ENCODE data around the gene NHS. TPM values are rescaled to one million over a fixed set of nuclear protein-coding genes. Genes with fewer than 3 reads are reported as not detected.

The NHS gene
- total and polyA plus RNA-seq, 8 donors = 0.19 to 1.7 (median 0.54) TPM

GRCh38 chrX:17670874-17671273, 295.9 kb downstream of the NHS start:
- Histone ChIP-seq H3K4me3 (no peak overlapping the region), H3K9me3 (no peaks in the 10 kb centered on the region), H3K4me1 (peaks cover 0 to 8% (median 0%) of the 10 kb centered on the region in 3 donors), H3K27ac (no peak overlapping the region), H3K27me3 (no peaks in the 10 kb centered on the region), H3K36me3 (no peaks in the 10 kb centered on the region)
- TF ChIP-seq, protein P1, sequence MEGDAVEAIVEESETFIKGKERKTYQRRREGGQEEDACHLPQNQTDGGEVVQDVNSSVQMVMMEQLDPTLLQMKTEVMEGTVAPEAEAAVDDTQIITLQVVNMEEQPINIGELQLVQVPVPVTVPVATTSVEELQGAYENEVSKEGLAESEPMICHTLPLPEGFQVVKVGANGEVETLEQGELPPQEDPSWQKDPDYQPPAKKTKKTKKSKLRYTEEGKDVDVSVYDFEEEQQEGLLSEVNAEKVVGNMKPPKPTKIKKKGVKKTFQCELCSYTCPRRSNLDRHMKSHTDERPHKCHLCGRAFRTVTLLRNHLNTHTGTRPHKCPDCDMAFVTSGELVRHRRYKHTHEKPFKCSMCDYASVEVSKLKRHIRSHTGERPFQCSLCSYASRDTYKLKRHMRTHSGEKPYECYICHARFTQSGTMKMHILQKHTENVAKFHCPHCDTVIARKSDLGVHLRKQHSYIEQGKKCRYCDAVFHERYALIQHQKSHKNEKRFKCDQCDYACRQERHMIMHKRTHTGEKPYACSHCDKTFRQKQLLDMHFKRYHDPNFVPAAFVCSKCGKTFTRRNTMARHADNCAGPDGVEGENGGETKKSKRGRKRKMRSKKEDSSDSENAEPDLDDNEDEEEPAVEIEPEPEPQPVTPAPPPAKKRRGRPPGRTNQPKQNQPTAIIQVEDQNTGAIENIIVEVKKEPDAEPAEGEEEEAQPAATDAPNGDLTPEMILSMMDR (IDR thresholded peaks at IDR 0.05) = no peak
- DNase-seq (no peak), FAIRE-seq (no peak), ATAC-seq (no peak)
- 83 to 92% methylated on average over 3 of the region's 3 CpGs for WGBS, 2 donors
- intact Hi-C loops (cut with DNase I) = no loop called here

DNA sequence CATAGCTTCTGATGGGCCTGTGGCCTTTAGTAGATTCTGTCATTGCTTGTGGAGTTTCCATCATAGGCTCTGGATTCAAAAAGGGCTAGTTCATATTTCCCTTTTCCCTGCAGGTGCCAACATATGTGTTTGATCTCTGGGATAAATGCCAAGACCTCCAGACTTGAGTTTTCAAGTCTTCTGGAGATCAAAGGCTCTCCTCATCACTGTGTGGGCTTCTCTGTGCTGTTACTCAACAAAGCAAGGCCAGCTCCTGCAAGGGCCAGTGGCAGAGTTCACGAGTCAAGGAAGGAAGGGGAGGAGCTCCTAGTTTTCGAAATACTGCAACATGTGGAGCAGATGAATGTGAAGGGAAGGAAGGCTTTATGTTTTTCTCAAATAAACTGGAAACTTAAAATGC, 299.6 kb downstream of the NHS start:
- peak in 3 of 4 donors; percentile 57 to 86 (median 74) for ATAC-seq

DNA sequence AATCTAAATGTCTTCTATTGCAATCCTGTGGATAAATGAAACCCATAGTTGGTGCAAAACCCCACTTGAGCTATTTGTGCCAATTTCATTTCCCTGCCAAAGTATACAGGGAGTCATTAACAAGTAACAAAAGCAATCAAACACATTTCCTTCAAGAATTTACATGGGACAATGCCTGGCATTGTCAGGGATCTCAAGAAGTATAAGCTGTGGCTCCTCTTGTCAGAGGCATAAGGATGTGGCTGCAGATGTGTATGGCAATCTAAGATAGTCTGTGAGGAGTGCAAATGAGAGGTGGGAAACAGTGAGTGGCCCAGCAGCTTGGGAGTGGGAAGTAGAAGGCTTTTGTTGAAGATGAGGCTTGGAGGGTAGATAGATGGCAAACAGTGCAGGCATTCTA, 304.3 kb downstream of the NHS start:
- no peak for FAIRE-seq
- intact Hi-C loops (cut with DNase I) = no loop called here
- Histone ChIP-seq H3K4me1 (peaks cover 0 to 8% (median 0%) of the 10 kb centered on the region in 3 donors), H3K36me3 (no peaks in the 10 kb centered on the region), H3K9me3 (no peaks in the 10 kb centered on the region), H3K4me3 (no peak overlapping the region), H3K27ac (no peak overlapping the region), H3K27me3 (no peaks in the 10 kb centered on the region)
- DNase-seq = no peak
- ATAC-seq = no peak
- TF ChIP-seq, protein P1 (IDR thresholded peaks at IDR 0.05) = no peak

More for the DNA sequence above, 299.6 kb downstream of the NHS start:
- Histone ChIP-seq H3K4me3 (no peak overlapping the region), H3K27ac (no peak overlapping the region), H3K27me3 (no peaks in the 10 kb centered on the region), H3K36me3 (no peaks in the 10 kb centered on the region), H3K9me3 (no peaks in the 10 kb centered on the region), H3K4me1 (peaks cover 0 to 8% (median 0%) of the 10 kb centered on the region in 3 donors)
- TF ChIP-seq, protein P1 (IDR thresholded peaks at IDR 0.05) = no peak
- FAIRE-seq (no peak), DNase-seq (peak in 1 of 6 donors; percentile 29)
- intact Hi-C loops (cut with DNase I) = no loop called here
- 20 to 28% methylated on average over 2 of the region's 2 CpGs for WGBS, 2 donors

DNA sequence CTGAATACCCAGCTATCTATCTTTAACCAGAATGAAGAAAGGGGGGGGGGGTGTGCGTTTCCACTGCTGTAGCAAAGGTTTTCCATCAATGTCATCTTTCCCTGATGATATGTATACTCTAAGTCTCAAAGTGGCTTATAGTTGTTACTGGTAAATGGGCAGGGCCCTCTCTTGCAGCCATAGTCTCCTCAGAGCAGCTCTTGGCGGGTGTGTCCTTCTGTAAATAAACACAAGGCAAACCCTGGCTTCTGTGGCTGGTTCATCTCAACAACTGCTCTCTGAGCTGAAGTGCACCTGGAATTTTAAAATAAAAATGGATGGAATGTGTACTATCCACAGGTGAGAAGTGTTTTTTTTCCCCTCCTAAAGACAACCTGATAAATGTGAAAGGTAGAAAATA, 304.8 kb downstream of the NHS start:
- DNase-seq (no peak), FAIRE-seq (no peak), ATAC-seq (no peak)
- intact Hi-C loops (cut with DNase I) = loop anchor here in 2 of 3 donors (10.0 kb wide), 2 partner anchors 145 to 435 kb away; no protein-coding TSS in a partner anchor
- H3K27me3 ChIP-seq = no peaks in the 10 kb centered on the region
- TF ChIP-seq, protein P1 (IDR thresholded peaks at IDR 0.05) = no peak
- H3K27ac ChIP-seq = no peak overlapping the region
- no peak overlapping the region for H3K4me3 ChIP-seq
- 49 to 91% methylated on average over 2 of the region's 2 CpGs for WGBS, 2 donors
- peaks cover 0 to 5% (median 0%) of the 10 kb centered on the region in 3 donors for H3K4me1 ChIP-seq
- no peaks in the 10 kb centered on the region for H3K36me3 ChIP-seq
- no peaks in the 10 kb centered on the region for H3K9me3 ChIP-seq

DNA sequence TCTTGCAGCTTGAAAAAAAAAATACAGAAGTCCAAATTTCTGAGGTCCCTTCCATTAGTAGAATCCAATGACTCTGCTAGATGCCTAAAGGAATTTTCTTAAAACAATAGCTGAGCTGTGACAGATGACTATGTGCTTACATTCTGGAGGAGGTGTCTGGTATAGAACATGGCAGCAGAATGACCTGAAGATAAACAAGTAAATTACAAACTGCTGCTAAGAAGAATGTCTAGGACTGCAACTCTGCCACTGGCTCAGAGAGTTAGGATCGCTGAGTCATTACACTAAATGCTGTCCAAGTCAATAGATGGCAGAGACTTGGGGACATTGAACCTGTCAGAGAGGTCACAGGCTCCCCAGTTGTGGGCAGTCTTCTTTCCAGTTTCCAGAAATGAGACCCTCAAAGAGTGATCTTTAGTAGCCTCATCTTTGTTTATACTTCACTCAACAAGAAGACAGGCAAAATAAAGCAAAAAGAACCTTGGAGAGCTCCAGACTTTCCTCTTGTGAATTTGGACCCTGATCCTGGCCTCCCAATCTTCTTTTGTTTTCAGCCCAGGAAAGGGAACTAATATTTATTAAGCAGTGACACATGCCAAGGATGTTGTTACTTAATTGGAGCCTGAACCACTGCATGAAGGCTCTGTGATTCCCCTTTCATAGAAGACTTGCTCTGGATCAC, 305.9 kb downstream of the NHS start:
- FAIRE-seq (no peak), ATAC-seq (no peak), DNase-seq (no peak)
- WGBS, 2 donors = 96 to 98% methylated on average over 1 of the region's 1 CpG
- Histone ChIP-seq H3K36me3 (no peaks in the 10 kb centered on the region), H3K4me1 (no peaks in the 10 kb centered on the region), H3K4me3 (no peak overlapping the region), H3K9me3 (no peaks in the 10 kb centered on the region), H3K27ac (no peak overlapping the region), H3K27me3 (no peaks in the 10 kb centered on the region)
- TF ChIP-seq, protein P1 (IDR thresholded peaks at IDR 0.05) = no peak
- intact Hi-C loops (cut with DNase I) = loop anchor here in 2 of 3 donors (10.0 kb wide), 2 partner anchors 146 to 436 kb away; no protein-coding TSS in a partner anchor

All from pancreas (tissue), 10 donors.